ENCODE results near the gene ADAM12. TPM values are rescaled to one million over a fixed set of nuclear protein-coding genes. Genes with fewer than 3 reads are reported as not detected.

Gene ADAM12
- polyA plus RNA-seq, 1 donor from 2014 or later, result 0.09 TPM

- Histone ChIP-seq H3K4me3 (ENCODE audit: low read length) (no peak overlapping the region), H3K9ac (ENCODE audit: low read length) (no peak overlapping the region), H3K79me2 (replicated peaks; ENCODE audit: insufficient read depth, low read length) (no peaks in the 10 kb centered on the region), H3K27ac (ENCODE audit: low read length) (no peak overlapping the region), H3K9me3 (ENCODE audit: low read length) (no peaks in the 10 kb centered on the region), H3K27me3 (ENCODE audit: insufficient read depth, low read depth, low read length) (no peaks in the 10 kb centered on the region), H3F3A (ENCODE audit: insufficient read depth, low read length, poor library complexity, severe bottlenecking) (no peaks in the 10 kb centered on the region), H3K9me2 (ENCODE audit: insufficient read depth, low read length) (no peaks in the 10 kb centered on the region), H2AFZ (ENCODE audit: low read depth, low read length) (no peak overlapping the region), H3K4me2 (ENCODE audit: low read length) (no peak overlapping the region), H4K20me1 (ENCODE audit: insufficient read depth) (no peaks in the 10 kb centered on the region), H3K36me3 (ENCODE audit: insufficient read depth, low read length) (no peaks in the 10 kb centered on the region)
- TF ChIP-seq RAD21 (conservative IDR thresholded peaks at IDR 0.05), result no peak
- TF ChIP-seq TAF1 (IDR thresholded peaks at IDR 0.05; ENCODE audit: low read depth), result no peak
- no peak for TF ChIP-seq POLR2AphosphoS5 (IDR thresholded peaks at IDR 0.05)
- TF ChIP-seq REST (IDR thresholded peaks at IDR 0.05; ENCODE audit: borderline replicate concordance), result no peak
Measured at GRCh38 chr10:126215746-126216631, 172.3 kb downstream of the ADAM12 start.

- Histone ChIP-seq H3K9me2 (ENCODE audit: insufficient read depth, low read length) (no peaks in the 10 kb centered on the region), H4K20me1 (ENCODE audit: insufficient read depth) (no peaks in the 10 kb centered on the region), H3F3A (ENCODE audit: insufficient read depth, low read length, poor library complexity, severe bottlenecking) (no peaks in the 10 kb centered on the region), H3K9ac (ENCODE audit: low read length) (no peak overlapping the region), H3K36me3 (ENCODE audit: insufficient read depth, low read length) (no peaks in the 10 kb centered on the region), H3K79me2 (replicated peaks; ENCODE audit: insufficient read depth, low read length) (no peaks in the 10 kb centered on the region), H3K27ac (ENCODE audit: low read length) (no peak overlapping the region), H3K27me3 (ENCODE audit: insufficient read depth, low read depth, low read length) (no peaks in the 10 kb centered on the region), H3K4me2 (ENCODE audit: low read length) (no peak overlapping the region), H3K9me3 (ENCODE audit: low read length) (no peaks in the 10 kb centered on the region), H3K4me3 (ENCODE audit: low read length) (no peak overlapping the region), H2AFZ (ENCODE audit: low read depth, low read length) (no peak overlapping the region)
- no peak for TF ChIP-seq POLR2AphosphoS5 (IDR thresholded peaks at IDR 0.05)
- TF ChIP-seq TAF1 (IDR thresholded peaks at IDR 0.05; ENCODE audit: low read depth), result no peak
- no peak for TF ChIP-seq RAD21 (conservative IDR thresholded peaks at IDR 0.05)
- no peak for TF ChIP-seq SMC3 (conservative IDR thresholded peaks at IDR 0.05; ENCODE audit: poor library complexity)
- no peak for TF ChIP-seq CTCF (IDR thresholded peaks at IDR 0.05; ENCODE audit: poor library complexity, severe bottlenecking)
- no peak for TF ChIP-seq MXI1 (conservative IDR thresholded peaks at IDR 0.05; ENCODE audit: poor library complexity, severe bottlenecking)
- no peak for TF ChIP-seq EP300 (conservative IDR thresholded peaks at IDR 0.05; ENCODE audit: poor library complexity, severe bottlenecking)
- TF ChIP-seq REST (IDR thresholded peaks at IDR 0.05; ENCODE audit: borderline replicate concordance), result no peak
Measured at GRCh38 chr10:126214679-126215078, 173.6 kb downstream of the ADAM12 start.
